SW480 (cell line): Measurements from ENCODE around the gene CXCL14.

Experiments used
- DNase-seq: peaks from one replicate; pipeline ENCODE4 v3.0.0-alpha.2; 2016; ENCODE audit warnings: low spot score

CXCL14 gene

DNA sequence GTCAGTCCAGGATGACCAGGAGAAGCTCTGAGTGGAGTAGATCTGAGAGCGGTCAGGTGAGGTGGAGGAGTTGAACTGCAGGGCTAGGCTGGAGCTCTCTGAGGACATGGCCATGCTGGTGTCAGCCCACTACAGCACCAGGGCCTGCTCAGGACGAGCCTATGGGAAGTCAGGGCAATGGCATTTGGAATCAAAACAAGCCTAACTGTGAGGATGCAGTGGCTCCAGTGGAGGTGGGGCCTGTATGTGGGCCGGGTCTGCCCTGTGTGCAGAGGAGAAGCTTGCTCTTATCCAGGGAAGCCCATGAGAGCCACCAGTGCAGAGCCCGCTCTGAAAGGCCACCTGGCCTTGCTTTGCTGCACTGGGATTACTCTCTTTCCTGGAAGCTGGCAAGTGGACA, 11.1 kb downstream of the CXCL14 start:
- no peak for DNase-seq

DNA sequence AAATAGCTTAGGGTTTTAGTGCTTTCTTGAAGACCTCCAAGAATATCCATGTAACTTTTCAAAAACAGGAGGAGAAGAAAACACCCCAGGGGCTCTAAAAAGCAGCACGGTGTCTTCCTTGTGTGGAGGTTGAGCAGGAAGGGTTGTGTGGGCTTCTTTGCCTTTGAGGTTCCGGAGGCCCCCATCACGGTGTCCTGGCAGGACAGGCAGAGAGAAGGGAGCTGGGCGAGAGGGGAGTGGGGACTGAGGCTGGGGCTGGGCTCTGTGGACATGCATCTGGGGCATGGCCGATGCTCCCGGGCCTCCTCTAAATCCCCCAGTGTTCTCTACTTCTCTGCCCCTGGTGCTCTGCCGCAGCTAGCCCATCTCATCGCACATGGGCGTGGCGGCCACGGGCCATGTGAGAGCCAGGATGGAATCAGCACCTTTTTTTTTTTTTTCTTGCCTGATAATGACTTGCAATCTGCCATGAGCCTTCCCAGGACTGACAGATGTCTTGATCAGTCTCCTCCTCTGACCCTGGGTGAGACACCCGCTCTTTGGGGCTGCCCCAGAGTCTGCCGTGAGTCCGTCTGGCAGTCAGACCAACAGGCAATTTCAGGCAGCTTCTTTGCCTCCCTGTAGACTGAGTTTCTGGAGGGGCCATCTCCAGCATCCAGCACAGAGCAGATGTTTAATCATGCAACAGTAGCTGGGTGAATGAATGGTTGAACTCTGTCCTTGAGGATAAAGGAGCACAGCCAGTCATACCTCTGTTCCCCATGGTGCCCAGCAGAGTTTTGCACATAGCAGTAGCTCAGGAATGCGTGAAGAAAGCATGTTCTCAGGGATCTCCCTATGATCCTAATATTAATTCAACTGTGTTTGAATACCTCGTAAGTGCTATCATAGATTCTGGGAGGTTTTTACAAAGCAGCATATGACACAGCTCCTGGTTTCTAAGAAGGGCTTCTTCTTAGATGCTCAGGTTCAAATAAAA, 12.1 kb downstream of the CXCL14 start:
- no peak for DNase-seq

DNA sequence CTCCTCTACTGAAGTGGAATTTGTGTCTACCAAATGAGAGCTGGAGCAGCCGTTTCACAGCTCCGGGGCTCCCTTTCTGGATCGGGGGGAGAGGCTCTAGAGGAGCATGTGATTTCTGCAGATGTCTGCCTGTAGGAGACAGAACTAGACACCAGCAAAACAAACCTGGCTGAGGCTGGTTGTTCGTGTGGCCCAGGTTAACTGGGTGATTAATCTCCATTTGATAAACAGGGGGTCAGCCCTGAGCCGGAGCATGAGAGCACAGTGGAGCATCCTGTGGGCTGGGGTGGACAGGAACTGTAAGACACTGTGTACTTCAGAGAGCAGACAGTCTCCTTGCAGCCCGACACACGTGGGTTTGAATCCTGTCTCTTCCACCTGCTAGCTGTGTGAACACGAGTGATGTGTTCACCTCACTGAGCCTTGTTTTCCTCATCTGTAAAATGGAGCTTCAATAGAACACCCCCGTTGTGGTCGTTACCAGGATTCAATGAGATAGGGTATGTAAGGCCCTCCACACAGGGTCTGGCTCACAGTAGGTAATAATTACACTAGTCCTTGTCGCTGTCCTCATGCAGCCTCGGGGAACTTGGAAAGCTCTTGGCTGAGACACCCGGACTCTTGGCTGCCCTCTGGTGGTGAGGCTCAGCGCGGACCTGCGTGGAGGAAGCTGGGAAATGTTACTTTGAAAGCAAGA, 12.9 kb downstream of the CXCL14 start:
- peak; percentile 53 for DNase-seq

- no peak for DNase-seq
Measured at GRCh38 chr5:135565266-135565665, 13.5 kb downstream of the CXCL14 start.

- DNase-seq, result no peak
Measured at GRCh38 chr5:135564331-135564730, 14.5 kb downstream of the CXCL14 start.

DNA sequence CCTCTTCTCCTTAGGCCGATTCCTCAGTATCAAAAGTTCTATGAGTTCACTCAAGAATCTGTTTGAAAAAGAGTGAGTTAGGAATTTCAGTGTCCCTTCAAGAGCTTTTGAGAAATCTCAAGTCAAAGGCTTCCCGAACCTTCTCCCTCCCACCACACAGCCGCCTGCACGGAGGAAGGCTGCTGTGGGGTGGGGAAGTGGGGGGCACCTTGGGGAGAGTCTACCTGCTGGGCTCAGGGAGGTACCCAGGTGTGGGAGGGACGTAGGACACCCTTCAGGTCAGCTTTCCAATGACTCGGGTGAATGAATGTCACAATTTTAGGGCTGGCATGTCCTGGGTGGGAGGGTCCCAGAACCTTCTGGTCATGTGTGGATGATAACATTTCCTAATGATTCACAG, 17.5 kb downstream of the CXCL14 start:
- DNase-seq, result no peak

- peak; percentile 83 for DNase-seq
Measured at GRCh38 chr5:135560858-135561257, 17.9 kb downstream of the CXCL14 start.

DNA sequence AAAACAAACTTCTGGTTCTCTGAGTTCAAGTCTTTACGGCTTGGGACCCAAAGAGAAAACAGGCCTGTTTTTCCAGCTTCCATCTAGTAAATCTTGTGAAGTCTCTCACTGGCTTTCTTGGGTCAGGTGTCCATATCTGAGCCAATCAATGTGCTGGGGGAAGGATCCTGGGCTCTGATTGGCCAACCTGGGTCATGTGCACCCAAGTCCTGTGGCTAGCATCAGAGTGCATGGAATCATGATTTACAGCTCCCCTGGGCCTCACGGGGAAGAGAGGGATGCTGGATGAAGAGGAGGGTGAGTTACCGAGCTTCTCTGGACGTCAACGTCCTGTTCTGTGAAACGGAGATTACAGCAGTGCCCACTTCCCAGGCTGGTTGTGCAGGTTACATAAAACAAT, 19.4 kb downstream of the CXCL14 start:
- DNase-seq, result no peak

DNA sequence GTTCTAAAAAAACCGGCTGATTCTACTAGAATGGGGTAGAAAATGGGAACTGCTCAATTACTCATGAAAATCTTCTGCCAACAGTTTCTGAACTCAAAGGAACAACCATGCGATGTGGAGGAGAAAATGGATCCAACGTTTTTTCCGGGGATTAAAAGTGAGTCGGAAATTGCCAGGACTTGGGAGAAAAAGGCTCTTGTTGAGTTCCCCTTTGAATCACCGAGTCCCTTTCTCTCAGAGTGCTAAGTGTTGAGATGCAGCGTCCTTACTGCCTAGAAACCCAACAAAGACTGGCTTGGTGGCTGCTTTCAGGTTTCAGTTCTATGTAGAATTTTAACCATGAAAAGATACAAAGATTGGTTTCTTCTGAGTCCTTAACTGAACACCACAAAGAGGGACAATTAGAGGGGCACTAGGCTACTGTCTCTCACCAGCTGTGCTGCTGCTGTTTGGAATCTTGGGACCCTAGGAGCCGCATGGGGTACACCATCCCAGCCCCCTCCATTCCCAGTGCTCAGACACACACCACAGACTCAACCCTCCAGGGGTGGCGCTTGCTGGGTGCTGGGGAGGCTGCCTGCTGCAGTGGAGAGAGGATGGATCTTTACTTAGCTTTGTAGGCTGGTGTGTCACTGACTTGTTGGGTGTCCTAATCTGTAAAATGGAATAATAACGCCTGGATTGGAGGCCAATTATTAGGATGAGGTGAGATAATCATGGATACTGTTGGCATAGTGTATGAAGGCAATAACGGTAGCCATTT, 21.5 kb downstream of the CXCL14 start:
- DNase-seq, result no peak

GRCh38 chr5:135556620-135557019, 22.2 kb downstream of the CXCL14 start:
- no peak for DNase-seq

DNA sequence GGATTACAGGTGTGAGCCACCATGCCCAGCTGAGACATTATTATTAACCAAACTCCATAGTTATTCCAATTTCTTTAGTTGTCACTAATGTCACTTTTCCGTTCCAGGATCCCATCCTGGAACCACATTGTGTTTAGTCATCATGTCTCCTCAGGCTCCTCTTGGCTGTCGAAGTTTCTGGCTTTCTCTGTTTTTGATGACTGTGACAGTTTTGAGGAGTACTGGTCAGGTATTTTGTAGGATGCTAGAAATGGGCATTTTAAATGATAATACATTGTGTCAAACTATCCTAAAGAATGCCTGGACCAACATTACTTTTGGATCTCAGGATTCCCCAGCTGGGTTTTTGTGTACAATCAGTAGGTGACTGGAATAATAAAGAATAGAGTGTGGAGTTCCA, 23.3 kb downstream of the CXCL14 start:
- DNase-seq, result no peak

- DNase-seq, result peak; percentile 52
Measured at GRCh38 chr5:135553688-135554462, 24.9 kb downstream of the CXCL14 start.

DNA sequence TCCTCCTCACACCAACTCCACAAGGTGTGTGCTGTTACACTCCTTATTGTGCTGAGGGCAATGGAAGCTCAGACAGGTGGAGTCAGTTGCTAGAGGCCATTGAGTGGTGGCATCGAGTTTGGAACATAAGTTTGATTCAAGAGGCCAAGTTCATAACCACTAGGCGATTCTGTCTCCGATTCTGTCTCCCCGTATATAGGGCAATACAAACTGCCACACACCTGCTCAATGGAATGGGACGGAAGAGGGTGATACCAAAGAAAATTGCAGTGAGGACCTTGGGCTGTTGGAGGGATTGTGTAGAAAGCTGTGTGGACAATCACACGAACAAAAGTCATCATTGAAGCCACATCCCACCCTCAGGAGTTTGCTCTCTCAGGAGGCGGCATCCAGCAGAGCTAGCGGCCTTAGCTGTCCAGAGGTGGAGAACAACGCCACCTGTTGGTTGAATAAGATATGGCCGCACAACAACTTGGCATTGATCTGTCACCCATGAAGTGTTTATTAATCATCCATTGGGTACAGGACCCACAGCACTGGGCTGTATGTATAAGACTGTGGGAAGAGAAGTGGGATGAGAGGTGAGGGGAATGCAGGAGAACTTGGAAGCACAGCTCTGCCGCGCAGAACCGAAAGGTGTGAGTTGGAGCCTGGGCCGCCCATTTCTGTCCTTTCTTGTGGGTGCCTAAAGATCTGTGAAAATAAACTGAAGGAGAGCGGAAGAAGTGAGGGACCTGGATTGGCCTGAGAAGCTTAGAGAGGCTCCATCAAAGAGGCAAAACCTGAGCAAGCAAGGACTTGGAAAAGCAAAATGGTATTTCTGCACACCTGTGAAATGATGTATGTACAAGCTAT, 27.0 kb downstream of the CXCL14 start:
- peak; percentile 79 for DNase-seq

- no peak for DNase-seq
Measured at GRCh38 chr5:135549413-135549812, 29.4 kb downstream of the CXCL14 start.

DNA sequence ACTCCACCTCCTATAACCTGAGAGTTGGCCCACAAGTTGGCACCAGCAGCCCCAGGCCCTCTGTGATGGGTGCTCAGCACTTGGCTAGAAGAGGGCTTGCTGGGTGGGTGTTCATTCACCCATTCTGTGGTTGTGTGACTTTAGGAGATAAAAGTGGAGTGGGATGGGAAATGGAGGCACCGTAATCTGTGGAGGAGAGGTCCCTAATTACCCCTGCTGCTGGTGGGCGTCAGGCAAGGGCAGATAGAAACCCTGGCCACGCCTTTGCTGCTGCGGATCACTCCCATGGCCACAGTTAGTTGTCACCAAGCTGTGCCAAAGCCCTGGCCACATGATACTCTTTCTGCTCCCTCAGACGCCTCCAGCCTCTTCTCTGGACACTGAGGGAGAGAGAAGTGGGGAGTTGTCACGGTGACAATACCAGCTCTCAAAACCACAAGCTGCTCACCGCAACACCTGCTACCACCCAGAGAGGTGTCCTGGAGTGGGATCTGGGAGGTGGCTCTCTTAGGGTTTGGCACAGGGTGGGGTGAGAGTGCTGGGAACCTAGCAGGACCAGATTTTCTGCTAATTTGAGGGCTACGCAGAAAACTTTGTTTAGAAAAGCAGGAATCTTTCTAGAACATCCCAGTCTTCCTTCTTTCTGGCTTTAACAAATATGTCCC, 31.1 kb downstream of the CXCL14 start:
- peak; percentile 42 for DNase-seq

DNA sequence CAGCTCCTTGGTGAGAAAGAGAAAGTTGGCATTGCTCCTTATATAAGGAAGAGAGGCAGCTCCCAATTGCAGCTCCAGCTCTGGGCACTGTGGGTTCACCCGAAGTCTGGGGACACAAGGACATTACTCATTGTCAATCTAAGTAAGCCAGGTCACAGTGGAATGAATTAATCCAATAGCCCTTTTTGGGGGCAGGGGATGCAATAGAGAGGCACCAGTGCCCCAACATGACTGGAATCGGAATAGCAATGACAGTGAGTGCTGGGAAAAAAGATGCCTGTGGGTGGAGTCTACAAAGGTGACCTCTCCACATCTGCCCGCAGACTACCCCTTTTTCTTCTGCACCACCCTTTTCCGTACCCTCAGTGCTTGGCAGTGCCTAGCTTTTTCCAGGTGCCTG, 31.9 kb downstream of the CXCL14 start:
- DNase-seq, result no peak

DNA sequence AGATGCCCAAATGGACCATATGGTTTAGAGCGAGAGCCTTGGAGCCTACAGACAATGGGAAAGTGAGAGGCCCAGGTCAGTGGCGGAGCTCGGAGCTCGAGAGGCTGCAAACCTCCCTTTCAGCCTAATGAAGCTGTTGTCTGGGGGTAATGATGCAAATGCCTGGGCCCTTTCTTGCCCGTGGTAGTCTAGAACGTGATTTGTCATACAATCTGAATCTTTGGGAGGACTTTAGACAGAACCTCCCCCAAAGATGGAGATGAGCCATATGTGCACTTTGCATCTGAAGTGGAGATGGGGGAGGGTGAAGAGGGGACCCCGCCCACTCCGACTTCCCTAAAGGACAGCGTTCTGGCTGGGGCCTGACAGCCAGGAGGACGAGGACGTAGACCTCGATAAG, 32.7 kb downstream of the CXCL14 start:
- DNase-seq, result no peak

DNA sequence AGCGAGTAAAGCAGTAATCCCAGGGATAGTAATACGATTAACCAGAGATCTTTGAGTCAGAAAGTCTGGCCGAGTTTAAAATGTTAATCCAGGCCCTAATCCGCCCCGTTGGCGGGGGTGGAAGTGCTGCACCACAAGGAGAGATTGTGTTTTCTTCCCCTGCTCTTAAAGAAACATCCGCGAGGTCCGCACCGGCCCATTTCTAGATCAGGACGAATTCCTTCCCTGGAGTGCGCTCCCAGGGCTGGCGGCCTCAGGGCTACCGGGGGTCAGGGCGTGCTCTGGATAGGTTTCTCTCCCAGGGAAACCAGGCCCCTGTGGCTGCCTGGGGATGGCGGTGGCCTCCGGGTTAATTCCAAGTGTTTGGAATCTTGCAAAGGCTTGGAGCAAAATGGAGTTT, 33.7 kb downstream of the CXCL14 start:
- DNase-seq, result no peak

DNA sequence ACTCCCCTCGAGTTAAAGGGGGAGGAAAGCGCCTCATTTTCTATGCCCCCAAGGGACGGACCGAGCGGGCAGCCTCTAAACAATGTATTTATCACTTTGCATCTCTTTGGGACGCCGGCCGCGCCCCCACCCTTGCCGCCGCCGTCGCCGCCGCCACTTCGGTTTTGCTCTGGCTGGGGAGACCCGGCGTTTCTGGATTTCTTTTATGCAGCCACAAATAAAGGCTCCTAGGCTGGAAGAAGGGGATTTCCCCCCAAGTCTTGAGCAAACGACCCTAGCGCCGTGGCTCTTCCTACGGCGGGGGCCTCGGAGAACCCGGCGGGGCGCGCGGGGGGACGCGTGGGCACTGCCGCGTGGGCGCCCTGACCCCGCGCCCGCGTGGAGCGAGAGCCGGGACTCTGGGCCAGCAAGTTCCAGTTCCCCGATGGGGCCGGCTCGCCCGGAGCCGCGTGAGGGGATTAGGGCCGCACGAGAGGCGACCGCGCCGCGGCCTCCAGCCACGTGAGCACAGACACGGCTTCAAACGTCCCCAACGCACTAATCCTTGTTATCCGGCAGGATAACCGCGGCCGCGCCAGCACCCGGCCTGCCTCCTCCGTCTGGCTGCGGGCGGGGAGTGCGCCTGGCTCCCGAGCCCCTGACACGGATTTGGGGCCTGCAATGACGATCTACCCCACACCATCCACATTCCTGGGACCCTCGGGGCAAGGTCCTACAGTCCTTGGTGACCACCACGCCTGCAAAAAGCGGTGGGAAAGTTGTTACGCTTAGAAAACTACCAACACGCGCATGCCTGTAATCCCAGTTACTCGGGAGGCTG, 35.1 kb downstream of the CXCL14 start:
- DNase-seq, result peak; percentile 48
